Liver (tissue), 3 donors: Measurements from ENCODE around the gene SMIM36.

ENCODE experiments used
- CTCF ChIP-seq: fragments of 150-350 bp; IDR thresholded peaks from 2 replicates; pipeline ENCODE4 v1.5.1; 2017; ENCODE audit warnings: improper control_type of control experiment, low read depth, low read length; ENCODE audit not compliant: missing input control
- EGR1 ChIP-seq, 2 donors: IDR thresholded peaks; 2 replicates each; pipeline ENCODE4 v1.6.1; 2016 to 2018; ENCODE audit warnings: antibody characterized with exemption in 2 of 2, low read depth in 2 of 2
- FOXA1 ChIP-seq: IDR thresholded peaks from 2 replicates; pipeline ENCODE4 v1.6.1; 2016; ENCODE audit warnings: antibody characterized with exemption
- GABPA ChIP-seq, 2 donors: IDR thresholded peaks in 1 of 2; conservative IDR thresholded peaks in 1 of 2; 2 replicates each; pipeline ENCODE4 v1.6.1; 2016; ENCODE audit warnings: antibody characterized with exemption in 2 of 2, mild to moderate bottlenecking in 1 of 2, moderate library complexity in 1 of 2
- HNF4A ChIP-seq, 2 donors: conservative IDR thresholded peaks; 2 replicates each; pipeline ENCODE4 v1.6.1; 2016; ENCODE audit warnings: antibody characterized with exemption in 2 of 2, mild to moderate bottlenecking in 2 of 2
- JUND ChIP-seq, 2 donors: IDR thresholded peaks; 2 replicates each; pipeline ENCODE4 v1.6.1; 2016; ENCODE audit warnings: antibody characterized with exemption in 2 of 2
- MAX ChIP-seq: IDR thresholded peaks from 2 replicates; pipeline ENCODE4 v1.6.1; 2016; ENCODE audit warnings: antibody characterized with exemption
- RAD21 ChIP-seq, 2 donors: IDR thresholded peaks; 2 replicates each; pipeline ENCODE4 v1.6.1; 2016; ENCODE audit warnings: antibody characterized with exemption in 2 of 2, mild to moderate bottlenecking in 2 of 2
- SP1 ChIP-seq: IDR thresholded peaks from 2 replicates; pipeline ENCODE4 v1.6.1; 2018; ENCODE audit warnings: antibody characterized with exemption, mild to moderate bottlenecking
- TAF1 ChIP-seq: conservative IDR thresholded peaks from 2 replicates; pipeline ENCODE4 v1.6.1; 2016; ENCODE audit warnings: antibody characterized with exemption, mild to moderate bottlenecking
- YY1 ChIP-seq: IDR thresholded peaks from 2 replicates; pipeline ENCODE4 v1.6.1; 2016; ENCODE audit warnings: antibody characterized with exemption, mild to moderate bottlenecking
- ZBTB33 ChIP-seq: IDR thresholded peaks from 2 replicates; pipeline ENCODE4 v1.6.1; 2016; ENCODE audit warnings: antibody characterized with exemption
- TF ChIP-seq, protein P1 (sequence below): IDR thresholded peaks from 2 replicates; pipeline ENCODE4 v1.6.1; 2016; ENCODE audit warnings: antibody characterized with exemption
- TF ChIP-seq, protein P2 (sequence below): IDR thresholded peaks from 2 replicates; pipeline ENCODE4 v1.6.1; 2016; ENCODE audit warnings: antibody characterized with exemption, mild to moderate bottlenecking
- donor health status: healthy.
- donor health status: healthy.

GRCh38 chr17:55451203-55451641, 60.0 kb downstream of the SMIM36 start:
- no peak for TF ChIP-seq EGR1 (IDR thresholded peaks at IDR 0.05; ENCODE audit: low read depth in 2 of 2)
- TF ChIP-seq MAX: no peak
- no peak for TF ChIP-seq FOXA1
- TF ChIP-seq CTCF: no peak
- TF ChIP-seq RAD21 (IDR thresholded peaks at IDR 0.05): no peak
- no peak for TF ChIP-seq HNF4A (conservative IDR thresholded peaks at IDR 0.05)
- TF ChIP-seq, protein P1, sequence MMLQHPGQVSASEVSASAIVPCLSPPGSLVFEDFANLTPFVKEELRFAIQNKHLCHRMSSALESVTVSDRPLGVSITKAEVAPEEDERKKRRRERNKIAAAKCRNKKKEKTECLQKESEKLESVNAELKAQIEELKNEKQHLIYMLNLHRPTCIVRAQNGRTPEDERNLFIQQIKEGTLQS: no peak
- no peak for TF ChIP-seq SP1
- no peak for TF ChIP-seq ZBTB33
- no peak for TF ChIP-seq JUND (IDR thresholded peaks at IDR 0.05)
- TF ChIP-seq, protein P2, sequence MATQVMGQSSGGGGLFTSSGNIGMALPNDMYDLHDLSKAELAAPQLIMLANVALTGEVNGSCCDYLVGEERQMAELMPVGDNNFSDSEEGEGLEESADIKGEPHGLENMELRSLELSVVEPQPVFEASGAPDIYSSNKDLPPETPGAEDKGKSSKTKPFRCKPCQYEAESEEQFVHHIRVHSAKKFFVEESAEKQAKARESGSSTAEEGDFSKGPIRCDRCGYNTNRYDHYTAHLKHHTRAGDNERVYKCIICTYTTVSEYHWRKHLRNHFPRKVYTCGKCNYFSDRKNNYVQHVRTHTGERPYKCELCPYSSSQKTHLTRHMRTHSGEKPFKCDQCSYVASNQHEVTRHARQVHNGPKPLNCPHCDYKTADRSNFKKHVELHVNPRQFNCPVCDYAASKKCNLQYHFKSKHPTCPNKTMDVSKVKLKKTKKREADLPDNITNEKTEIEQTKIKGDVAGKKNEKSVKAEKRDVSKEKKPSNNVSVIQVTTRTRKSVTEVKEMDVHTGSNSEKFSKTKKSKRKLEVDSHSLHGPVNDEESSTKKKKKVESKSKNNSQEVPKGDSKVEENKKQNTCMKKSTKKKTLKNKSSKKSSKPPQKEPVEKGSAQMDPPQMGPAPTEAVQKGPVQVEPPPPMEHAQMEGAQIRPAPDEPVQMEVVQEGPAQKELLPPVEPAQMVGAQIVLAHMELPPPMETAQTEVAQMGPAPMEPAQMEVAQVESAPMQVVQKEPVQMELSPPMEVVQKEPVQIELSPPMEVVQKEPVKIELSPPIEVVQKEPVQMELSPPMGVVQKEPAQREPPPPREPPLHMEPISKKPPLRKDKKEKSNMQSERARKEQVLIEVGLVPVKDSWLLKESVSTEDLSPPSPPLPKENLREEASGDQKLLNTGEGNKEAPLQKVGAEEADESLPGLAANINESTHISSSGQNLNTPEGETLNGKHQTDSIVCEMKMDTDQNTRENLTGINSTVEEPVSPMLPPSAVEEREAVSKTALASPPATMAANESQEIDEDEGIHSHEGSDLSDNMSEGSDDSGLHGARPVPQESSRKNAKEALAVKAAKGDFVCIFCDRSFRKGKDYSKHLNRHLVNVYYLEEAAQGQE: no peak
- no peak for TF ChIP-seq GABPA (IDR thresholded peaks at IDR 0.05 in 1 of 2, conservative IDR thresholded peaks at IDR 0.05 in 1 of 2)
- no peak for TF ChIP-seq TAF1
- no peak for TF ChIP-seq YY1
